Kidney (tissue), 14 donors: ENCODE measurements around the gene SLC4A5. TPM values are rescaled to one million over a fixed set of nuclear protein-coding genes. Genes with fewer than 3 reads are reported as not detected.
A peak's percentile ranks its signal among the peaks of the same experiment; 100 is the strongest.

ENCODE experiments used
- DNase-seq, 5 donors: peaks; one replicate each; pipeline ENCODE4 v3.0.0-alpha.2; 2013 to 2020
- FAIRE-seq: peaks from 2 replicates; lab custom pipeline; 2012; peaks lifted over from hg19 to GRCh38; lab: Jason Lieb, UNC
- H3K27ac ChIP-seq, 2 donors: one replicate each; pipeline ENCODE4 v1.7.0; 2013; ENCODE audit warnings: low read depth in 2 of 2, low read length in 2 of 2, inconsistent platforms in 1 of 2
- H3K27me3 ChIP-seq: one replicate; pipeline ENCODE4 v1.7.1; 2013; ENCODE audit warnings: low read length, inconsistent platforms; ENCODE audit not compliant: control insufficient read depth, insufficient read depth
- H3K36me3 ChIP-seq, 3 donors: one replicate each; pipeline versions ENCODE4 v1.7.0 to v1.7.1; 2013; ENCODE audit warnings: low read length in 3 of 3, control low read depth in 1 of 3, inconsistent platforms in 1 of 3; ENCODE audit not compliant: insufficient read depth in 3 of 3, control insufficient read depth in 2 of 3
- H3K4me1 ChIP-seq, 3 donors: one replicate each; pipeline versions ENCODE4 v1.7.0 to v1.7.1; 2013; ENCODE audit warnings: low read length in 3 of 3, inconsistent platforms in 1 of 3, low read depth in 1 of 3; ENCODE audit not compliant: control insufficient read depth in 2 of 3, insufficient read depth in 2 of 3
- H3K4me3 ChIP-seq, 3 donors: one replicate each; pipeline versions ENCODE4 v1.7.0 to v1.8.1; 2013; ENCODE audit warnings: low read length in 3 of 3, control low read depth in 1 of 3, inconsistent platforms in 1 of 3
- H3K9ac ChIP-seq, 3 donors: one replicate each; pipeline versions ENCODE4 v1.7.0 to v1.7.1; 2013; ENCODE audit warnings: low read length in 3 of 3, control low read depth in 1 of 3, inconsistent platforms in 1 of 3
- H3K9me3 ChIP-seq, 3 donors: one replicate each; pipeline versions ENCODE4 v1.7.0 to v1.7.1; 2013; ENCODE audit warnings: low read length in 3 of 3, control low read depth in 1 of 3, inconsistent platforms in 1 of 3; ENCODE audit not compliant: control insufficient read depth in 2 of 3, insufficient read depth in 1 of 3
- intact Hi-C: fragments of 100-400 bp; cut with DNase I; formaldehyde crosslinking; loops from one replicate; pipeline ENCODE4 v1.11.1; 2022
- polyA plus RNA-seq: library from polyadenylated mRNA; stranded (reverse); fragments of 350-450 nt; fragmentation: Illumina TruSeq; extraction: RNeasy Lipid Tissue Mini Kit (QIAGEN cat#74804); gene quantifications from one replicate; pipeline ENCODE4 v1.2.3, GENCODE V29; 2014; ENCODE audit warnings: low read depth, low replicate concordance; ENCODE audit not compliant: insufficient read depth
- total RNA-seq: library from RNA; stranded (reverse); fragmentation: NEBNext Ultra II Directional; extraction: Animal tissue kit (Norgen Biotek cat#: 25700); gene quantifications from one replicate; pipeline ENCODE4 v1.2.1, GENCODE V29; 2021
- TF ChIP-seq, protein P1 (sequence below): IDR thresholded peaks from 3 replicates; pipeline ENCODE4 v1.5.1; 2012; ENCODE audit warnings: mild to moderate bottlenecking, moderate library complexity, borderline replicate concordance; ENCODE audit not compliant: insufficient read depth; ENCODE audit errors: extremely low read depth
- donor health status: control.
- donor health status: control.
- donor health status: control.
- donor health status: control.
- donor health status: control.
- donor health status: DM: yes; HTN: yes; CAD: no.
- donor health status: Normal renal cell carcinoma (clear cell type).

SLC4A5 gene
- total and polyA plus RNA-seq, 2 donors from 2014 or later = 1.1 to 5.2 TPM

DNA sequence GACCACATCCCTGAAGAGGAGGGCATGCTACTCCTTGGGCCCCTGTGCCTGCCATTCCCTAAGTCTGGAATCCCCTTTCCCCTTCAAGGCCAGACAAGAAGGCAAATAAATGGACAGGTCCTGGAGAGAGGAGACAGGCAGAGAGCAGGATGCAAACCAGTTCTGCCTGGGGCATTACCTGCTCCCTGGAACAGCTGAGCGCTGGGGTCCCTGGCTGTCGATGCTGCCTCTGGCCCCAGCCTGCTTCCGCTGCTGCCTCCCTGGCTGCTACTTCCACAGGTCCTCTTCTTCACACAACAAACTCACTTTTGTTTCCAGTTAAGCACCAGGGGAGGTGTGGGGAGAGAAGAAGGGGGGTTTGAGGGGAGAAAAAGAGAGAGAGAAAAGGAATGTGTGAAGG is 53.1 kb downstream of the SLC4A5 start:
- FAIRE-seq (no peak), DNase-seq (no peak)
- no peaks in the 10 kb centered on the region for H3K9me3 ChIP-seq
- no peaks in the 10 kb centered on the region for H3K27me3 ChIP-seq
- H3K4me1 ChIP-seq = peaks cover 0 to 9% (median 0%) of the 10 kb centered on the region in 3 donors
- no peak overlapping the region for H3K9ac ChIP-seq
- no peaks in the 10 kb centered on the region for H3K36me3 ChIP-seq
- intact Hi-C loops = no loop called here
- H3K4me3 ChIP-seq = no peak overlapping the region
- TF ChIP-seq, protein P1, sequence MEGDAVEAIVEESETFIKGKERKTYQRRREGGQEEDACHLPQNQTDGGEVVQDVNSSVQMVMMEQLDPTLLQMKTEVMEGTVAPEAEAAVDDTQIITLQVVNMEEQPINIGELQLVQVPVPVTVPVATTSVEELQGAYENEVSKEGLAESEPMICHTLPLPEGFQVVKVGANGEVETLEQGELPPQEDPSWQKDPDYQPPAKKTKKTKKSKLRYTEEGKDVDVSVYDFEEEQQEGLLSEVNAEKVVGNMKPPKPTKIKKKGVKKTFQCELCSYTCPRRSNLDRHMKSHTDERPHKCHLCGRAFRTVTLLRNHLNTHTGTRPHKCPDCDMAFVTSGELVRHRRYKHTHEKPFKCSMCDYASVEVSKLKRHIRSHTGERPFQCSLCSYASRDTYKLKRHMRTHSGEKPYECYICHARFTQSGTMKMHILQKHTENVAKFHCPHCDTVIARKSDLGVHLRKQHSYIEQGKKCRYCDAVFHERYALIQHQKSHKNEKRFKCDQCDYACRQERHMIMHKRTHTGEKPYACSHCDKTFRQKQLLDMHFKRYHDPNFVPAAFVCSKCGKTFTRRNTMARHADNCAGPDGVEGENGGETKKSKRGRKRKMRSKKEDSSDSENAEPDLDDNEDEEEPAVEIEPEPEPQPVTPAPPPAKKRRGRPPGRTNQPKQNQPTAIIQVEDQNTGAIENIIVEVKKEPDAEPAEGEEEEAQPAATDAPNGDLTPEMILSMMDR = no peak
- H3K27ac ChIP-seq = no peak overlapping the region

DNA sequence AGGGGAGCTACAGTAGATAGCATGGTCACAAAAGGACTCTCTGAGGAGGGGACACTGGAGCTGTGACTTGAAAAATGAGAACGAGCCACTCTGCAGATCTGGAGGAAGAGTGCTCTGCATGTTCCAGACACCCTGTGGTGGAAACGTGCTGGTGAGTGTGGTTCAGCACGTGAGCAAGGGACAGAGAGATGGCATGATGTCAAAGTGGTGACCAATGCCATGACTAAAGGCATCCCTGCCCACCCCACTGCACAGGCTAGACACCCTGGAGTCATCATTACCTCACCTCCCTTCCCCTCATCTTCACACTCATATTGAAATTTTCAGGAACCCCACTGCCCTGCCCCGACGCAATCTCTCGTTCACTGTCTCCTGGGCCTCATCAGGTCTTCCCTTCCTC is 56.5 kb downstream of the SLC4A5 start:
- no peak overlapping the region for H3K9ac ChIP-seq
- H3K4me3 ChIP-seq = no peak overlapping the region
- no peak for DNase-seq
- H3K27me3 ChIP-seq = no peaks in the 10 kb centered on the region
- TF ChIP-seq, protein P1 = no peak
- FAIRE-seq = no peak
- no peaks in the 10 kb centered on the region for H3K9me3 ChIP-seq
- peaks cover 0 to 9% (median 0%) of the 10 kb centered on the region in 3 donors for H3K4me1 ChIP-seq
- intact Hi-C loops = no loop called here
- no peak overlapping the region for H3K27ac ChIP-seq
- no peaks in the 10 kb centered on the region for H3K36me3 ChIP-seq

DNA sequence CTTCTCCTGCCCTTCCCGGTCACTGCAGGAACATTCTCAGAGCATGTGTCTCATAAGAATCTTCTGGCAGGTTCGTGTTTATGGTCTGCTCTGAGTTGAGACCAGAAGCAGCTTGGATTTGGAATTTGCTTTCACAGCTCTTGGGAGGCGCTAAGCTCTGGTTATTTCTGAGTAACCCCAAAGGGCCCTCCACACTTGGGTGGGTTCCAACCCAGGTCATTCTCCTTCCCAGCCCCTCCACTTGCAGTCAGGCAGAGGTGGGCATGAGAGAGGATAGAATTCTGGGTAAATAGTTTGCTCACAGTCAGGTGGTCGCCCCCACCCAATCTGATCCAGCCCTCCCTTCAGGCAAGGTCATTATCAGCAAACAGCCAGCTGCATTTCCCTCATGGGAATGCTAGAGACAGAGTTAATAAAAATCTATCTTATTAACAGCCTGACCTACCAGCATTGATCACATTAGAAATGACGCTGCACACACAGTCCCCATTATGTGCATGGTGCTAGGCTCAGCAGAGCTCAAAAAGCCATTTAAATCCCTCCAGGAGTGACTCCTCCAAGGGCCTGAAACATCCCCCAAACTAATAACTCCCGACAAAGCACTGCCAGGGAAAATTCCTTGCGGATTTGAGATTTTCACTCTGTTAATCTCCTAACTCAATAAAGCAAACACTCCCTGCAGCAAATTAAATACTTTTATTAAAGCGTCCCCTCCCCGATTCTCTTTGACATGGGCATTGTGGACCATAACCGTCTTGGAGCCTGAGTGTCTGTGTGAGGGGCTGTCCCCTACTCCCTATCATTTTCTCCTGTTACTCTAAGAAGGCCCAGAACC is 61.9 kb downstream of the SLC4A5 start:
- TF ChIP-seq, protein P1 = no peak
- Histone ChIP-seq H3K36me3 (no peaks in the 10 kb centered on the region), H3K9ac (no peak overlapping the region), H3K9me3 (no peaks in the 10 kb centered on the region), H3K4me3 (no peak overlapping the region), H3K4me1 (no peaks in the 10 kb centered on the region), H3K27ac (no peak overlapping the region), H3K27me3 (no peaks in the 10 kb centered on the region)
- no peak for FAIRE-seq
- DNase-seq = peak in 1 of 5 donors; percentile 39
- intact Hi-C loops = no loop called here
